K562 (cell line): Measurements from ENCODE around the gene CACNA1S. TPM values are rescaled to one million over a fixed set of nuclear protein-coding genes. Genes with fewer than 3 reads are reported as not detected.
A peak's percentile ranks its signal among the peaks of the same experiment; 100 is the strongest.

Experiments used
- SAFB ChIP-seq: fragments of 200-400 bp; formaldehyde crosslinking; IDR thresholded peaks from 2 replicates; pipeline ENCODE4 v1.6.1; 2017; ENCODE audit warnings: low read depth, low read length, borderline replicate concordance
- ZBTB40 ChIP-seq, 2 experiments: fragments of 450-650 bp in 1 of 2; sonication (generic) in 1 of 2; formaldehyde crosslinking in 1 of 2; IDR thresholded peaks; 2 replicates each; pipeline versions ENCODE4 v1.7.1 to v1.9.0; 2016 to 2022; ENCODE audit warnings: inconsistent platforms in 1 of 2, mild to moderate bottlenecking in 1 of 2, missing genetic modification reagents in 1 of 2
- ZNF668 ChIP-seq: fragments of 250-450 bp; sonication (Bioruptor Pico); IDR thresholded peaks from 2 replicates; pipeline ENCODE4 v1.8.0; 2022; ENCODE audit warnings: mild to moderate bottlenecking, inconsistent platforms
- polyA plus RNA-seq, 8 experiments: library from polyadenylated mRNA; depleted of rRNA in 4 of 8; stranded (reverse) in 5 of 8; unstranded in 3 of 8; fragments of >200 nt; fragmentation: Nextera tagmentation in 2 of 8; fragmentation: Illumina TruSeq in 1 of 8; extraction: Ambion mirVana in 2 of 8; extraction: Trizol in 1 of 8; gene quantifications; 2 replicates each; pipeline versions ENCODE4 v1.2.1 to v1.2.3, GENCODE V29; 2011 to 2014; ENCODE audit warnings: inconsistent platforms in 1 of 8, missing spikeins in 1 of 8
- total RNA-seq, 7 experiments: library from RNA; depleted of rRNA in 6 of 7; stranded (reverse); fragments of >200 nt in 6 of 7; fragmentation: Illumina TruSeq in 2 of 7; extraction: Trizol in 2 of 7; gene quantifications; 2 replicates each; pipeline versions ENCODE4 v1.2.1 to v1.2.3, GENCODE V29; 2011 to 2021; ENCODE audit warnings: low replicate concordance in 1 of 7
- TF ChIP-seq, protein P1 (sequence below): fragments of 450-650 bp; IDR thresholded peaks from 2 replicates; pipeline ENCODE4 v1.6.1; 2016; ENCODE audit warnings: mild to moderate bottlenecking, moderate library complexity
- TF ChIP-seq, protein P2 (sequence below): sonication (generic); formaldehyde crosslinking; IDR thresholded peaks from 2 replicates; pipeline ENCODE4 v1.9.0; 2022; ENCODE audit warnings: mild to moderate bottlenecking, missing genetic modification reagents

Gene CACNA1S
- total and polyA plus RNA-seq, 9 of the 15 experiments (the other 6 are each of a cell fraction or from before 2014, with no cell fraction given): not detected

- TF ChIP-seq, protein P1, sequence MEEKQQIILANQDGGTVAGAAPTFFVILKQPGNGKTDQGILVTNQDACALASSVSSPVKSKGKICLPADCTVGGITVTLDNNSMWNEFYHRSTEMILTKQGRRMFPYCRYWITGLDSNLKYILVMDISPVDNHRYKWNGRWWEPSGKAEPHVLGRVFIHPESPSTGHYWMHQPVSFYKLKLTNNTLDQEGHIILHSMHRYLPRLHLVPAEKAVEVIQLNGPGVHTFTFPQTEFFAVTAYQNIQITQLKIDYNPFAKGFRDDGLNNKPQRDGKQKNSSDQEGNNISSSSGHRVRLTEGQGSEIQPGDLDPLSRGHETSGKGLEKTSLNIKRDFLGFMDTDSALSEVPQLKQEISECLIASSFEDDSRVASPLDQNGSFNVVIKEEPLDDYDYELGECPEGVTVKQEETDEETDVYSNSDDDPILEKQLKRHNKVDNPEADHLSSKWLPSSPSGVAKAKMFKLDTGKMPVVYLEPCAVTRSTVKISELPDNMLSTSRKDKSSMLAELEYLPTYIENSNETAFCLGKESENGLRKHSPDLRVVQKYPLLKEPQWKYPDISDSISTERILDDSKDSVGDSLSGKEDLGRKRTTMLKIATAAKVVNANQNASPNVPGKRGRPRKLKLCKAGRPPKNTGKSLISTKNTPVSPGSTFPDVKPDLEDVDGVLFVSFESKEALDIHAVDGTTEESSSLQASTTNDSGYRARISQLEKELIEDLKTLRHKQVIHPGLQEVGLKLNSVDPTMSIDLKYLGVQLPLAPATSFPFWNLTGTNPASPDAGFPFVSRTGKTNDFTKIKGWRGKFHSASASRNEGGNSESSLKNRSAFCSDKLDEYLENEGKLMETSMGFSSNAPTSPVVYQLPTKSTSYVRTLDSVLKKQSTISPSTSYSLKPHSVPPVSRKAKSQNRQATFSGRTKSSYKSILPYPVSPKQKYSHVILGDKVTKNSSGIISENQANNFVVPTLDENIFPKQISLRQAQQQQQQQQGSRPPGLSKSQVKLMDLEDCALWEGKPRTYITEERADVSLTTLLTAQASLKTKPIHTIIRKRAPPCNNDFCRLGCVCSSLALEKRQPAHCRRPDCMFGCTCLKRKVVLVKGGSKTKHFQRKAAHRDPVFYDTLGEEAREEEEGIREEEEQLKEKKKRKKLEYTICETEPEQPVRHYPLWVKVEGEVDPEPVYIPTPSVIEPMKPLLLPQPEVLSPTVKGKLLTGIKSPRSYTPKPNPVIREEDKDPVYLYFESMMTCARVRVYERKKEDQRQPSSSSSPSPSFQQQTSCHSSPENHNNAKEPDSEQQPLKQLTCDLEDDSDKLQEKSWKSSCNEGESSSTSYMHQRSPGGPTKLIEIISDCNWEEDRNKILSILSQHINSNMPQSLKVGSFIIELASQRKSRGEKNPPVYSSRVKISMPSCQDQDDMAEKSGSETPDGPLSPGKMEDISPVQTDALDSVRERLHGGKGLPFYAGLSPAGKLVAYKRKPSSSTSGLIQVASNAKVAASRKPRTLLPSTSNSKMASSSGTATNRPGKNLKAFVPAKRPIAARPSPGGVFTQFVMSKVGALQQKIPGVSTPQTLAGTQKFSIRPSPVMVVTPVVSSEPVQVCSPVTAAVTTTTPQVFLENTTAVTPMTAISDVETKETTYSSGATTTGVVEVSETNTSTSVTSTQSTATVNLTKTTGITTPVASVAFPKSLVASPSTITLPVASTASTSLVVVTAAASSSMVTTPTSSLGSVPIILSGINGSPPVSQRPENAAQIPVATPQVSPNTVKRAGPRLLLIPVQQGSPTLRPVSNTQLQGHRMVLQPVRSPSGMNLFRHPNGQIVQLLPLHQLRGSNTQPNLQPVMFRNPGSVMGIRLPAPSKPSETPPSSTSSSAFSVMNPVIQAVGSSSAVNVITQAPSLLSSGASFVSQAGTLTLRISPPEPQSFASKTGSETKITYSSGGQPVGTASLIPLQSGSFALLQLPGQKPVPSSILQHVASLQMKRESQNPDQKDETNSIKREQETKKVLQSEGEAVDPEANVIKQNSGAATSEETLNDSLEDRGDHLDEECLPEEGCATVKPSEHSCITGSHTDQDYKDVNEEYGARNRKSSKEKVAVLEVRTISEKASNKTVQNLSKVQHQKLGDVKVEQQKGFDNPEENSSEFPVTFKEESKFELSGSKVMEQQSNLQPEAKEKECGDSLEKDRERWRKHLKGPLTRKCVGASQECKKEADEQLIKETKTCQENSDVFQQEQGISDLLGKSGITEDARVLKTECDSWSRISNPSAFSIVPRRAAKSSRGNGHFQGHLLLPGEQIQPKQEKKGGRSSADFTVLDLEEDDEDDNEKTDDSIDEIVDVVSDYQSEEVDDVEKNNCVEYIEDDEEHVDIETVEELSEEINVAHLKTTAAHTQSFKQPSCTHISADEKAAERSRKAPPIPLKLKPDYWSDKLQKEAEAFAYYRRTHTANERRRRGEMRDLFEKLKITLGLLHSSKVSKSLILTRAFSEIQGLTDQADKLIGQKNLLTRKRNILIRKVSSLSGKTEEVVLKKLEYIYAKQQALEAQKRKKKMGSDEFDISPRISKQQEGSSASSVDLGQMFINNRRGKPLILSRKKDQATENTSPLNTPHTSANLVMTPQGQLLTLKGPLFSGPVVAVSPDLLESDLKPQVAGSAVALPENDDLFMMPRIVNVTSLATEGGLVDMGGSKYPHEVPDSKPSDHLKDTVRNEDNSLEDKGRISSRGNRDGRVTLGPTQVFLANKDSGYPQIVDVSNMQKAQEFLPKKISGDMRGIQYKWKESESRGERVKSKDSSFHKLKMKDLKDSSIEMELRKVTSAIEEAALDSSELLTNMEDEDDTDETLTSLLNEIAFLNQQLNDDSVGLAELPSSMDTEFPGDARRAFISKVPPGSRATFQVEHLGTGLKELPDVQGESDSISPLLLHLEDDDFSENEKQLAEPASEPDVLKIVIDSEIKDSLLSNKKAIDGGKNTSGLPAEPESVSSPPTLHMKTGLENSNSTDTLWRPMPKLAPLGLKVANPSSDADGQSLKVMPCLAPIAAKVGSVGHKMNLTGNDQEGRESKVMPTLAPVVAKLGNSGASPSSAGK: peak; percentile 63
- peak; percentile 40; the same call in 1 of the 2 replicates for TF ChIP-seq ZBTB40 (IDR thresholded peaks at IDR 0.05)
- TF ChIP-seq ZBTB40 (CRISPR knock-in tag; IDR thresholded peaks at IDR 0.05): no peak
- TF ChIP-seq ZNF668: no peak
- 0 out of 2 replicates have a peak, but pooled peaks have one; percentile 22 for TF ChIP-seq SAFB
- TF ChIP-seq, protein P2, sequence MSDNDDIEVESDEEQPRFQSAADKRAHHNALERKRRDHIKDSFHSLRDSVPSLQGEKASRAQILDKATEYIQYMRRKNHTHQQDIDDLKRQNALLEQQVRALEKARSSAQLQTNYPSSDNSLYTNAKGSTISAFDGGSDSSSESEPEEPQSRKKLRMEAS (CRISPR knock-in tag): peak; percentile 56; the same call in 1 of the 2 replicates
Observed at GRCh38 chr1:201022820-201023516, 89.3 kb downstream of the CACNA1S start (continued).
